Body of pancreas (tissue), 4 donors: ENCODE measurements around the gene CREG2. TPM values are rescaled to one million over a fixed set of nuclear protein-coding genes. Genes with fewer than 3 reads are reported as not detected.

Experiments used
- ATAC-seq: fragments of 150-250 bp; one replicate; pipeline ENCODE4 v1.9.1; 2016
- DNase-seq, 4 donors: peaks; one replicate each; pipeline ENCODE4 v3.0.0-alpha.2; 2019
- H3K27ac ChIP-seq, 4 donors: fragments of 200-600 bp; sonication (generic); 1 replicate in 3 of 4; 2 replicates in 1 of 4; pipeline versions ENCODE4 v1.5.1 to v1.6.1; 2016 to 2019; ENCODE audit warnings: mild to moderate bottlenecking in 1 of 4, mixed read lengths in 1 of 4, moderate library complexity in 1 of 4
- H3K27me3 ChIP-seq, 2 donors: fragments of 200-600 bp; sonication (generic); one replicate each; pipeline ENCODE4 v1.6.0; 2016; ENCODE audit warnings: mild to moderate bottlenecking in 1 of 2
- H3K36me3 ChIP-seq, 2 donors: fragments of 200-600 bp; sonication (generic); replicated peaks in 1 of 2; 2 replicates each; pipeline ENCODE4 v1.5.1; 2016; ENCODE audit warnings: low read depth in 2 of 2; ENCODE audit not compliant: insufficient read depth in 1 of 2
- H3K4me1 ChIP-seq: fragments of 200-600 bp; sonication (generic); one replicate; pipeline ENCODE4 v1.6.0; 2016
- H3K4me3 ChIP-seq, 2 donors: fragments of 200-600 bp; sonication (generic); 1 replicate in 1 of 2; 2 replicates in 1 of 2; pipeline ENCODE4 v1.5.1; 2016 to 2019
- H3K9me3 ChIP-seq, 3 donors: fragments of 200-600 bp; sonication (generic); 1 replicate in 2 of 3; 2 replicates in 1 of 3; pipeline ENCODE4 v1.5.1; 2016
- CTCF ChIP-seq, 7 experiments: fragments of 450-650 bp in 4 of 7; fragments of 200-600 bp in 3 of 7; sonication (generic) in 3 of 7; IDR thresholded peaks; one replicate each; pipeline ENCODE4 v1.5.1; 2016 to 2019; ENCODE audit warnings: antibody characterized with exemption in 7 of 7
- POLR2A ChIP-seq, 3 donors: fragments of 450-650 bp; IDR thresholded peaks; one replicate each; pipeline ENCODE4 v1.6.1; 2016; ENCODE audit warnings: antibody characterized with exemption in 3 of 3, mild to moderate bottlenecking in 2 of 3
- WGBS, 2 donors: methylation state at CpG; one replicate each; pipeline ENCODE4 v1.1.5; 2017; 5-methylcytosine and 5-hydroxymethylcytosine counted together
- intact Hi-C: fragments of 100-400 bp; cut with DNase I; formaldehyde crosslinking; loops from one replicate; pipeline ENCODE4 v1.15.1; 2023
- total RNA-seq, 2 donors: library from RNA; depleted of rRNA; stranded (reverse); fragments of >200 nt; gene quantifications; one replicate each; pipeline ENCODE4 v1.1.0, GENCODE V29; 2016

CREG2 gene
- total RNA-seq, 2 donors from 2014 or later = not detected

- no peaks in the 10 kb centered on the region for H3K9me3 ChIP-seq
- intact Hi-C loops = no loop called here
- H3K4me1 ChIP-seq = no peaks in the 10 kb centered on the region
- no peaks in the 10 kb centered on the region for H3K27me3 ChIP-seq
- H3K27ac ChIP-seq = no peak overlapping the region
- 40 to 43% methylated on average over 2 of the region's 2 CpGs for WGBS, 2 donors
- H3K36me3 ChIP-seq = no peaks in the 10 kb centered on the region
- TF ChIP-seq POLR2A (IDR thresholded peaks at IDR 0.05) (no peak), CTCF (IDR thresholded peaks at IDR 0.05) (no peak)
- no peak overlapping the region for H3K4me3 ChIP-seq
- no peak for ATAC-seq
- no peak for DNase-seq
Observed at GRCh38 chr2:101337877-101338276, 49.4 kb downstream of the CREG2 start.

- Histone ChIP-seq H3K4me1 (peaks cover 11% of the 10 kb centered on the region), H3K27ac (no peak overlapping the region), H3K4me3 (no peak overlapping the region), H3K9me3 (no peaks in the 10 kb centered on the region), H3K27me3 (no peaks in the 10 kb centered on the region), H3K36me3 (no peaks in the 10 kb centered on the region)
- intact Hi-C loops = no loop called here
- 66 to 78% methylated on average over 5 of the region's 5 CpGs for WGBS, 2 donors
- TF ChIP-seq POLR2A (IDR thresholded peaks at IDR 0.05) = no peak
- TF ChIP-seq CTCF (IDR thresholded peaks at IDR 0.05) = no peak
- DNase-seq (no peak), ATAC-seq (no peak)
Observed at GRCh38 chr2:101332885-101333766, 54.2 kb downstream of the CREG2 start.

- no peak for DNase-seq
- no peaks in the 10 kb centered on the region for H3K36me3 ChIP-seq
- H3K4me1 ChIP-seq = peaks cover 17% of the 10 kb centered on the region
- 67 to 72% methylated on average over 2 of the region's 2 CpGs for WGBS, 2 donors
- H3K27ac ChIP-seq = peak overlapping the region in 2 of 4 donors; percentile 45 to 47
- H3K4me3 ChIP-seq = no peak overlapping the region
- H3K27me3 ChIP-seq = no peaks in the 10 kb centered on the region
- no peak for ATAC-seq
- TF ChIP-seq POLR2A (IDR thresholded peaks at IDR 0.05) (no peak), CTCF (IDR thresholded peaks at IDR 0.05) (no peak)
- H3K9me3 ChIP-seq = no peaks in the 10 kb centered on the region
- intact Hi-C loops = no loop called here
Observed at GRCh38 chr2:101331202-101331601, 56.1 kb downstream of the CREG2 start.

GRCh38 chr2:101330253-101330933 is 56.9 kb downstream of the CREG2 start:
- H3K4me1 ChIP-seq = peaks cover 17% of the 10 kb centered on the region
- peak; percentile 62 for ATAC-seq

More at GRCh38 chr2:101330253-101330933, 56.9 kb downstream of the CREG2 start:
- no peaks in the 10 kb centered on the region for H3K36me3 ChIP-seq
- no peaks in the 10 kb centered on the region for H3K27me3 ChIP-seq
- H3K9me3 ChIP-seq = no peaks in the 10 kb centered on the region
- H3K27ac ChIP-seq = peak overlapping the region in 3 of 4 donors; percentile 28 to 47 (median 45)
- WGBS, 2 donors = 66 to 80% methylated on average over 12 of the region's 12 CpGs
- TF ChIP-seq POLR2A (IDR thresholded peaks at IDR 0.05) = peak in 1 of 3 donors; percentile 7
- TF ChIP-seq CTCF (IDR thresholded peaks at IDR 0.05) = no peak
- peak; percentile 26 to 64 (median 50) for DNase-seq
- no peak overlapping the region for H3K4me3 ChIP-seq
- intact Hi-C loops = no loop called here
